ENCODE data around the gene CDH9.

The CDH9 gene

GRCh38 chr5:26921439-26921838 is 116.9 kb downstream of the CDH9 start:
- TF ChIP-seq REST (IDR thresholded peaks at IDR 0.05; ENCODE audit: insufficient read depth in 1 of 2, low read depth in 2 of 2, low read length in 2 of 2) (no peak), TAF1 (IDR thresholded peaks at IDR 0.05; ENCODE audit: borderline replicate concordance, insufficient read depth, low read length) (no peak), FOXP2 (optimal IDR thresholded peaks at IDR 0.05; ENCODE audit: borderline replicate concordance, extremely low read depth, extremely low read length, insufficient read depth) (no peak), POLR2AphosphoS5 (IDR thresholded peaks at IDR 0.05; ENCODE audit: low read depth, low read length) (no peak), SIN3A (IDR thresholded peaks at IDR 0.05; ENCODE audit: borderline replicate concordance, insufficient read depth, low read length) (no peak)

- TF ChIP-seq SIN3A (IDR thresholded peaks at IDR 0.05; ENCODE audit: borderline replicate concordance, insufficient read depth, low read length) (no peak), REST (IDR thresholded peaks at IDR 0.05; ENCODE audit: insufficient read depth in 1 of 2, low read depth in 2 of 2, low read length in 2 of 2) (no peak), POLR2AphosphoS5 (IDR thresholded peaks at IDR 0.05; ENCODE audit: low read depth, low read length) (no peak), FOXP2 (optimal IDR thresholded peaks at IDR 0.05; ENCODE audit: borderline replicate concordance, extremely low read depth, extremely low read length, insufficient read depth) (no peak), TAF1 (IDR thresholded peaks at IDR 0.05; ENCODE audit: borderline replicate concordance, insufficient read depth, low read length) (no peak)
Measured at GRCh38 chr5:26903469-26903868, 134.9 kb downstream of the CDH9 start.

- TF ChIP-seq TAF1 (IDR thresholded peaks at IDR 0.05; ENCODE audit: borderline replicate concordance, insufficient read depth, low read length) (no peak), SIN3A (IDR thresholded peaks at IDR 0.05; ENCODE audit: borderline replicate concordance, insufficient read depth, low read length) (no peak), FOXP2 (optimal IDR thresholded peaks at IDR 0.05; ENCODE audit: borderline replicate concordance, extremely low read depth, extremely low read length, insufficient read depth) (no peak), POLR2AphosphoS5 (IDR thresholded peaks at IDR 0.05; ENCODE audit: low read depth, low read length) (no peak), REST (IDR thresholded peaks at IDR 0.05; ENCODE audit: insufficient read depth in 1 of 2, low read depth in 2 of 2, low read length in 2 of 2) (no peak)
Measured at GRCh38 chr5:26894719-26895263, 143.6 kb downstream of the CDH9 start.

- TF ChIP-seq POLR2AphosphoS5 (IDR thresholded peaks at IDR 0.05; ENCODE audit: low read depth, low read length) (no peak), FOXP2 (optimal IDR thresholded peaks at IDR 0.05; ENCODE audit: borderline replicate concordance, extremely low read depth, extremely low read length, insufficient read depth) (no peak), TAF1 (IDR thresholded peaks at IDR 0.05; ENCODE audit: borderline replicate concordance, insufficient read depth, low read length) (no peak), REST (IDR thresholded peaks at IDR 0.05; ENCODE audit: insufficient read depth in 1 of 2, low read depth in 2 of 2, low read length in 2 of 2) (no peak), SIN3A (IDR thresholded peaks at IDR 0.05; ENCODE audit: borderline replicate concordance, insufficient read depth, low read length) (no peak)
Measured at GRCh38 chr5:26893078-26893477, 145.3 kb downstream of the CDH9 start.

DNA sequence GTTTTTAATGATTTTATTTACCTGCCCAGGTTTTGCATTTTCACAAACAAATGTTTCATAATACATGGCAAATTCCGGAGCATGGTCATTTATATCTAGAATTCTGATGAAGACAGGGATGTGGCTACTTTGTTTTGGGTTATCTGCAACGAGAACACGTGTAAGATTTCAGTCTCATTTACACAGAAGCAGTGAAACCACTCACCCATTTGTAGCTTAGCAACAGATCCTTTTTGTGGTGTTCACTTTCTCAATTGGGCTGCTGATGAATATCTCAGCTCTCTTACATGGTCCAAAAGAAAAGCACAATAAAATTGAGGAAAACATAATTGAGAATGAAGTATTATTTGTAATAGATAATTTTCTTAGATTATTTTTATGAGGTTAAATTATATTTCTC is 148.6 kb downstream of the CDH9 start:
- TF ChIP-seq POLR2AphosphoS5 (IDR thresholded peaks at IDR 0.05; ENCODE audit: low read depth, low read length) (no peak), REST (IDR thresholded peaks at IDR 0.05; ENCODE audit: insufficient read depth in 1 of 2, low read depth in 2 of 2, low read length in 2 of 2) (no peak), SIN3A (IDR thresholded peaks at IDR 0.05; ENCODE audit: borderline replicate concordance, insufficient read depth, low read length) (no peak), TAF1 (IDR thresholded peaks at IDR 0.05; ENCODE audit: borderline replicate concordance, insufficient read depth, low read length) (no peak), FOXP2 (optimal IDR thresholded peaks at IDR 0.05; ENCODE audit: borderline replicate concordance, extremely low read depth, extremely low read length, insufficient read depth) (no peak)

Measured in PFSK-1 (cell line).